Measurements from ENCODE around the gene PACRG. TPM values are rescaled to one million over a fixed set of nuclear protein-coding genes. Genes with fewer than 3 reads are reported as not detected.

PACRG gene
- total RNA-seq, 1 experiment from 2014 or later = 0.59 TPM

DNA sequence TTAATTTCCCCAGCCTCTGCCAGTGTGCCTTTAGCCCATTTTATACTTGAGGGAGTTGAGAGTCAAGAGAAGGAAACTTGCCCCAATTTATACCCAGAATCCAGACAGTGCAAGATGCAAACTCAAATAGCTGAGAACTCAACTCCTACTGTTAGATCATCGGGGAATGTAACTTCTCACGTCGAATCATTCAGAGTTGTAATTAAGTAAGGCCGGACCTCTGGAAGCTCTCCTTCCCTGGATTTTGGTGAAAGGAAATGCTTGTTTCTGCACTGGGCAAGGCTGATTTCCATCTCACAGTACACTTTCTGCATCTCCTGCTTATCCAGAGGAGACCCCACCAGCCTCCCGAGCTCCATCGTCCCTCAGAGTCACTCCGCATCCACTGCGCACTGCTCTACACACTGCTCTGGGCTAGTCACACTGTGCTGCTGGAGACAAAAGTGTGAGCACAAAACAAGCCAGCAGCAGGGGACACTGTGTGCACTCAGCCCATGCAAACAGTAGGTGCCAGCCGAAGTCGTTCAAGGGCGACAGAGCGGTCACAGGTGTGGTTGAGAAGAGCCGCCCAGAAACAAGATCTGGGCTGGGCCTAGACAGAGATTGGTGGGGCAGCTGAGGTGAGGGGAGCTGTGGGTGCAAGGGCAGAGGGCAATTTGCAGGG is 536.4 kb downstream of the PACRG start:
- Histone ChIP-seq H3K9me3 (ENCODE audit: control insufficient read depth, insufficient read depth, low read depth, low read length) (no peaks in the 10 kb centered on the region), H3K4me1 (ENCODE audit: control insufficient read depth, insufficient read depth, low read length) (no peaks in the 10 kb centered on the region), H3K36me3 (ENCODE audit: control insufficient read depth, insufficient read depth, low read length) (no peaks in the 10 kb centered on the region), H3K27ac (ENCODE audit: low read length) (no peak overlapping the region), H3K4me3 (ENCODE audit: low read depth in 2 of 2, low read length in 2 of 2) (no peak overlapping the region), H3K27me3 (ENCODE audit: control insufficient read depth, insufficient read depth, low read length) (no peaks in the 10 kb centered on the region)
- in situ Hi-C loops (cut with HindIII; ENCODE audit: low pct_unique_long_range_greater_than_20kb, low sequenced_read_pairs) = no loop called here
- no TSS peak for BruUV-seq (replicated peaks)
- ChIA-PET POLR2A (no interaction called here), CTCF (no interaction called here)
- intact Hi-C loops (cut with micrococcal nuclease; ENCODE audit: unreplicated experiment) = no loop called here
- TF ChIP-seq POLR2AphosphoS5 (IDR thresholded peaks at IDR 0.05; ENCODE audit: low read depth, low read length) (no peak), REST (IDR thresholded peaks at IDR 0.05; ENCODE audit: insufficient read depth in 1 of 2, low read depth in 2 of 2, low read length in 1 of 2) (no peak), SIN3A (IDR thresholded peaks at IDR 0.05; ENCODE audit: borderline replicate concordance, insufficient read depth, low read depth, low read length) (no peak), TCF7L2 (IDR thresholded peaks at IDR 0.05; ENCODE audit: low read depth, low read length) (no peak)
- TF ChIP-seq, protein P1, sequence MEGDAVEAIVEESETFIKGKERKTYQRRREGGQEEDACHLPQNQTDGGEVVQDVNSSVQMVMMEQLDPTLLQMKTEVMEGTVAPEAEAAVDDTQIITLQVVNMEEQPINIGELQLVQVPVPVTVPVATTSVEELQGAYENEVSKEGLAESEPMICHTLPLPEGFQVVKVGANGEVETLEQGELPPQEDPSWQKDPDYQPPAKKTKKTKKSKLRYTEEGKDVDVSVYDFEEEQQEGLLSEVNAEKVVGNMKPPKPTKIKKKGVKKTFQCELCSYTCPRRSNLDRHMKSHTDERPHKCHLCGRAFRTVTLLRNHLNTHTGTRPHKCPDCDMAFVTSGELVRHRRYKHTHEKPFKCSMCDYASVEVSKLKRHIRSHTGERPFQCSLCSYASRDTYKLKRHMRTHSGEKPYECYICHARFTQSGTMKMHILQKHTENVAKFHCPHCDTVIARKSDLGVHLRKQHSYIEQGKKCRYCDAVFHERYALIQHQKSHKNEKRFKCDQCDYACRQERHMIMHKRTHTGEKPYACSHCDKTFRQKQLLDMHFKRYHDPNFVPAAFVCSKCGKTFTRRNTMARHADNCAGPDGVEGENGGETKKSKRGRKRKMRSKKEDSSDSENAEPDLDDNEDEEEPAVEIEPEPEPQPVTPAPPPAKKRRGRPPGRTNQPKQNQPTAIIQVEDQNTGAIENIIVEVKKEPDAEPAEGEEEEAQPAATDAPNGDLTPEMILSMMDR (IDR thresholded peaks at IDR 0.05) = no peak
- ATAC-seq (no peak), DNase-seq (ENCODE audit: low read depth, low spot score) (no peak)

GRCh38 chr6:163264662-163265035 is 536.9 kb downstream of the PACRG start:
- H3K9me3 ChIP-seq (ENCODE audit: control insufficient read depth, insufficient read depth, low read depth, low read length) = no peaks in the 10 kb centered on the region
- no TSS peak for BruUV-seq (replicated peaks)
- ChIA-PET CTCF (no interaction called here), POLR2A (no interaction called here)
- in situ Hi-C loops (cut with HindIII; ENCODE audit: low pct_unique_long_range_greater_than_20kb, low sequenced_read_pairs) (no loop called here), intact Hi-C loops (cut with micrococcal nuclease; ENCODE audit: unreplicated experiment) (no loop called here)
- H3K36me3 ChIP-seq (ENCODE audit: control insufficient read depth, insufficient read depth, low read length) = no peaks in the 10 kb centered on the region
- H3K4me1 ChIP-seq (ENCODE audit: control insufficient read depth, insufficient read depth, low read length) = no peaks in the 10 kb centered on the region
- no peaks in the 10 kb centered on the region for H3K27me3 ChIP-seq (ENCODE audit: control insufficient read depth, insufficient read depth, low read length)
- DNase-seq (ENCODE audit: low read depth, low spot score) (no peak), ATAC-seq (no peak)
- TF ChIP-seq REST (IDR thresholded peaks at IDR 0.05; ENCODE audit: insufficient read depth in 1 of 2, low read depth in 2 of 2, low read length in 1 of 2) (no peak), SIN3A (IDR thresholded peaks at IDR 0.05; ENCODE audit: borderline replicate concordance, insufficient read depth, low read depth, low read length) (no peak), TCF7L2 (IDR thresholded peaks at IDR 0.05; ENCODE audit: low read depth, low read length) (no peak), POLR2AphosphoS5 (IDR thresholded peaks at IDR 0.05; ENCODE audit: low read depth, low read length) (no peak)
- TF ChIP-seq, protein P1 (IDR thresholded peaks at IDR 0.05) = no peak
- no peak overlapping the region for H3K27ac ChIP-seq (ENCODE audit: low read length)
- H3K4me3 ChIP-seq (ENCODE audit: low read depth in 2 of 2, low read length in 2 of 2) = no peak overlapping the region
